ENCODE data around the gene SLC28A1.

DNA sequence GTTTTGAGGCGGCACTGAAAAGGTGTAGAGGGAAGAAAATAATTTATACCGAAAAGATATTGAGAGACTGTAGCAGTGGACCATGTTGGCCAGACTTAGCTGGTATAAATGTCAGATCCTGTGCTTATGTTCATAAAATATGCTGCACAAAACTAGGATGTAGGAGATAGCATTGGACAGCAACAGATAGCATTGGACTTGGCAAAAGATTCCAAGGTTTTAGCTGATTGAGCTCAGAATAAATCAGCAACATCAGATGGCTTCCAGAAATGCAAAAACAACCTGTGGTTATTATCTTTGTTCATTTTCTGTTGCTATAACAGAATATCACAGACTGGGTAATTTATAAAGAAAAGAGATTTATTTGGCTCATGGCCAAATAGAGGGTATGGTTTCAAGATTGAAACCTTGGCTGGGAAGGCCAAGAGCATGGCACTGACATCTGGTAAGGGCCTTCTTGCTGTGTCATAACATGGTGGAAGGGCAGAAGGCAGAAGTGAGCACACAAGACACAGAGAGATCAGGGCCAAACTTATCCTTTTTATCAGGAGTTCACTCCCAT lies 34.7 kb downstream of the SLC28A1 start:
- TF ChIP-seq, protein P1, sequence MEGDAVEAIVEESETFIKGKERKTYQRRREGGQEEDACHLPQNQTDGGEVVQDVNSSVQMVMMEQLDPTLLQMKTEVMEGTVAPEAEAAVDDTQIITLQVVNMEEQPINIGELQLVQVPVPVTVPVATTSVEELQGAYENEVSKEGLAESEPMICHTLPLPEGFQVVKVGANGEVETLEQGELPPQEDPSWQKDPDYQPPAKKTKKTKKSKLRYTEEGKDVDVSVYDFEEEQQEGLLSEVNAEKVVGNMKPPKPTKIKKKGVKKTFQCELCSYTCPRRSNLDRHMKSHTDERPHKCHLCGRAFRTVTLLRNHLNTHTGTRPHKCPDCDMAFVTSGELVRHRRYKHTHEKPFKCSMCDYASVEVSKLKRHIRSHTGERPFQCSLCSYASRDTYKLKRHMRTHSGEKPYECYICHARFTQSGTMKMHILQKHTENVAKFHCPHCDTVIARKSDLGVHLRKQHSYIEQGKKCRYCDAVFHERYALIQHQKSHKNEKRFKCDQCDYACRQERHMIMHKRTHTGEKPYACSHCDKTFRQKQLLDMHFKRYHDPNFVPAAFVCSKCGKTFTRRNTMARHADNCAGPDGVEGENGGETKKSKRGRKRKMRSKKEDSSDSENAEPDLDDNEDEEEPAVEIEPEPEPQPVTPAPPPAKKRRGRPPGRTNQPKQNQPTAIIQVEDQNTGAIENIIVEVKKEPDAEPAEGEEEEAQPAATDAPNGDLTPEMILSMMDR (IDR thresholded peaks at IDR 0.05), result no peak
- no peak for TF ChIP-seq POLR2A (IDR thresholded peaks at IDR 0.05)
